D721Med (cell line): ENCODE measurements around the gene ANKRD36B.
"Not testable (repeated sequence)": the region's sequence is repeated elsewhere in the genome, so short reads cannot be mapped to it uniquely, and the experiment has no call there.

Experiments used
- DNase-seq: peaks from one replicate; pipeline ENCODE4 v3.0.0; 2011; ENCODE audit warnings: low spot score; ENCODE audit not compliant: insufficient read length
- FAIRE-seq: peaks from 2 replicates; lab custom pipeline; 2011; peaks lifted over from hg19 to GRCh38; lab: Jason Lieb, UNC
- TF ChIP-seq, protein P1 (sequence below): IDR thresholded peaks from 2 replicates; pipeline ENCODE4 v1.5.1; 2012; ENCODE audit warnings: mild to moderate bottlenecking, control low read depth; ENCODE audit not compliant: insufficient read depth; ENCODE audit errors: missing control alignments

The ANKRD36B gene

DNA sequence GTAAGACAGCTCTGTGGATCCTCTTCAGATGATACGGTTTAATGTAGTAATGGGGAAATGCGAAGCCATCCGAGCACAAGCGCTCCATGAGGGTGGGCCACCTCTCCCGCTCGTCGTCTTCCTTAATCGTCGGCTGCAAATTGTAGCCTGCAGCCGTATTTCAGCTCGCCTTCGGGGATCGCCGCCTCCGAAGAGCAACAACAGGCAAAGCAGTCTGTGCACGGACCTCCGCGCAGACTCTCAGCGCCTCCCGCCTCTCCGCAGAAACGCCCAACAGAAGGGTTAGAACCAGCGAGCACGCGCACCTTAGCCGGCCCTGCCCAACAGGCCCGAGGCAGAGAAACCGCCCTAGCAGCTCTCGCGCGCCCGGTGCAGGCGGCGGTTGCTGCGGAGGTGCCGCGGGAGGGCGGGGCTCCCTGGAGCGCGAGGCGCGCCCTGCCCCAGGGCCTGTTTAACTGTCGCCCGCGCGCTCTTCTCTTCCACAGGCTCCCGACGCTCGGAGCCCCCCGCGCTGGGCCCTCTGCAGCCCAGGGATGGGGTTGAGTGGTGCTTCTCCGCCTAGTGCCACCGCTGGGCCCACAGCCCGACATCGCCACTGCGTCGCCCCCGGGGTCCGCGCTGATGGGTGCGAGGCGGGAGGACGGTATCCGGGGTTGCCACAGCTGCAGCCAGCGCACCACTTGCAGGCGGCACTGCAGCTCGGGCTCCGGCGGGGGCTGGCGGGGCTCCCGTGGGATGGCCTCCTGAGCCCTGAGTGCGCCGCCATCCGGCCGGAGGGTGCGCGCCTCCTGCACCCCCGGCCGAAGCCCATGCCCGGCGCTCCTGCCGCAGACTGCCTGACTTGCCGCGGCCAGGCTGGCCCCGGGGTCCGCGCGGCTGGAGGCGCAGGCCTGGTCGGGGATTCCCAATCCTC, at the start of gene ANKRD36B:
Gene ANKRD36B (minus strand): TSS at position 280 of the 913 bp plus-strand sequence. CDS start 192 bp downstream, at position 88.
- not testable (repeated sequence) for FAIRE-seq, DNase-seq

DNA sequence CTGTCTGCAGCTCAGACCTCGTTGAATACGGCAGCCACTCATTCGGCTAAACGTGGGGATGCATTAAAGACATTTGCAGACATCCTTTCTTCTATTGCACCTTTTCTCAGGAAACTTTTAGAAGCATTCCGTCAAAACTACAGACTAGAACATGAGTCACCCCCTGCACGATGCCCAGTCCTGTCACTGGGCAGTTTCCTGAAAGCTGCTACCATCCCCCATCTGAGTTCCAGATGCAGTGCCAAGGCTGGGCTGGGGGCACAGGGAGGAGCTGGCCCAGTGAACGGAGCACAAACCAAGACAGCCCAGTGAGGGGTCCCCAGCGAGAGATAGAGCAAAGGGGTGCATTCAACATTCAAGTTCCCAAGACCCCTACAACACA, 36.4 kb upstream of the ANKRD36B start:
- FAIRE-seq, DNase-seq: not testable (repeated sequence)

DNA sequence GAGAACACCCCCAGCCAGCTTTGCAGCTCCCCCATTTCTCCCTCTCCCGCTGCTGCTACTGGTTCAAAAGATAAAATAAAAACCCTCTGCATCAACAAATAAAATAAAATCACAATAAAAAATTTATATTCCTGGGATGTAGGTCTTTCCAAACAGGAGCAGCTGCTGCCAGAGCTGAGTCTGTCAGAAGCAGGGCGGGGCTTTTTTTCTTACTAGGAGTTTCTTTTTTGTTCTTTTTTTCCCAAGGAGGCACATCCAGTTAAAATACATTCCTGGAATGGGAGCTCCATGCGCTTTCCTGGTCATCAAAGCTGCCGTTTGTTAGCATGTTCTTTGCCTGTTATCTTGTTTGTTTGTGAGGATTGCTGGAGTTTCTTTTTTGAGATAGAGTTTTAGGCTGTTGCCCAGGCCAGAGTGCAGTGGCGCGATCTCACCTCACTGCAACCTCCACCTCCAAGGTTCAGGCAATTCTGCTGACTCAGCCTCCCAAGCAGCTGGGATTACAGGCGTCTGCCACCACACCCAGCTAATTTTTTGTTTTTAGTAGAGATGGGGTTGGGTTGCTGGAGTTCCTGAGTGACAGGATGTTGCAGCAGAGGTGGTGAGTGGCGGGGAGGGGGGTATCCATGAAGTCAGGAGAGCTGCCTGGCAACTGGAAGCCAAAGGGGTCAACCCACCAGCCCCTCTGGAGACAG, 35.8 kb upstream of the ANKRD36B start:
- not testable (repeated sequence) for DNase-seq

DNA sequence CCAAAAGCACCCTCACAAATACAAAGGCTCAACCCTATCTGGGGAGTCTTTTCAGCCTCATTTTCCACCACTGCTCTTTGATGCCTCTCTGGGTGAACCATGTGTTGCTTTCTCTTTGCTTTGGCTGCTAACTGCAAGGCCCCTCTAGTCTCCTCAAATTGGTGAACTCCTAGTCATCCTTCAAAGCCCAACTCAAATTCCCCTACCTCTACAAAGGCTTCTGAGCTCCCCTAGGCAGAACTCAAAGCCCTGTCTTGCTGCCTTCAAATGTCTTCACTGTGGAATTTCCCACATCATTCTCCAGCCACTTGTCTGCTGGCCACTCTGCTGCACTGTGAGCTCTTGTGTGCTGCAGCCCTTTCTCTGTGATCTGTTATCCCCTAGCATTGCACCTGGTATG, 33.3 kb upstream of the ANKRD36B start:
- not testable (repeated sequence) for DNase-seq, FAIRE-seq

More for the DNA sequence above, 35.8 kb upstream of the ANKRD36B start:
- not testable (repeated sequence) for FAIRE-seq

DNA sequence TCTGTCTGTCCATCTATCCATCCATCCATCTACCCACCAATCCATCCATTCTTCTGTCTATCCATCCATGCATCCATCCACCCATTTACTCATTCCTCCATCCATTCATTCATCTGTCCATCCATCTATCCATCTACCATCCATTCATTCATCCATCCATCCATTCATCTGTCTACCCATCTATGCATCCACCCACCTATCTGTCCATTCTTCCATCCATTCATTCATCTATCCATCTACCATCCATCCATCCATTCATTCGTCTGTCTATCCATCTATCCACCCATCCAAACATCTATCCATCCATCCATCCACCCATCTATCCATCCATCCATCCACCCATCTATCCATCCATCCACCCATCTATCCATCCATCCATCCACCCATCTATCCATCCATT, 30.8 kb upstream of the ANKRD36B start:
- not testable (repeated sequence) for DNase-seq, FAIRE-seq

DNA sequence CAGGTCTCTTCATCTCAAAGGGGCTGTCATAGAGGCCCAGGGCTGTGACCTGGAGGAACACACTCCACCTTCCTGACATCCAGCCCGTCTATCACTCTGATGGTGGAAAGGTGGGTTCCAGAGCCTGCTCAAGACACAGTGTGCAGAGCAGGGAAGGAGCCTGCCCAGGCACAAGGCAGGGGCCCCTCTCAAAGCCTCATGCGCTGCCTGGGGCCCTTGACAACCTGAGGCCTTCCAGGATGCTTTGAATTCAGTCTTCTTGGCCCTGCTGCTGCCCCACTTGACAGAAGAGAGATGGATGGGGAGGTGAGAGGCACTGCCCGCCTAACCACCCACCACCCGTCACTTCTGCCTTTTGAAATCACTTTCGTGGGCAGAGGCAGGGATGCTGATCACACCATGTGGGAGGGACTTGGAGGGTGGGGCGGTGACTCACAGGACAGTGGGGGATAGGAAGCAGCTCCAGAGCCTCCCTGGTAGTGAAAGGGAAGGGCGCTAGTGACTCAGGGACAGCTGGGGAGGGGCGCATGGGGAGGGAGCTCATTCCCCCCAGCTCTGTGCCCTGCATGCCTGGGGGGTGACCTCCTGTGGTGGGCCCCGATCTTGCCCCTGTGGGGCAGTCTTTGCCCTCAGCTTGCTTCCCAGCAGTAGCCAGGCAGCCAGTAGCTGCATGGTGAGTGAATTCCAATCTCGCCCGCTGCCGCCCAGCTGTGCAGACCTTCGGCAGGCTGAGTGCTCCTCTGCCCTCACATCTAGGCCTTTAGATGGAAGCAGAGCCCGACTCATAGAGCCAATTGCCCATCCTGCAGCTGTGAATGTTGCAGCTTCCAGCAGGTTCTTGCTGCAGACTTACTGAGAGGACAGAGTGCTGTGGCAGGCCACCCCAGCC, 29.5 kb upstream of the ANKRD36B start:
- not testable (repeated sequence) for FAIRE-seq, DNase-seq

DNA sequence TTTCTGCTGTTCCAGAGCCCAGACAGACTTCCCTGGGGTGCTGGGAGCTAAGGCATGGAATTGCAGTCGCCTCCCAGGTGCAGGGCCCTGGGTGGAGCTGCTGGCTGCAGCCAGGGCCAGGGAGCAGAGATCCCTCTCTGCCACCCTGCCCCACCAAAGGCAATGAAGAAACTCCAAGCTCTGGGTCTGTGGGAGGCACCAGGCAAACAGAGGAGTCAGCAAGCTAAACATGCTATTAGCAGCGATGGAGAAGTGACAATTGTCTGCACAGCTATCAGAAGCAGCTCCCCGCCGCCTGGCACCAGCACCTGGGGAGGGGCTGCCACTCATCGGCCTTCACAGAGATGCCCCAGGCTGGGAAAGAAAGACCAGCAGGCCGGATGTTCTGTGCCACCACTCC, 28.2 kb upstream of the ANKRD36B start:
- TF ChIP-seq, protein P1, sequence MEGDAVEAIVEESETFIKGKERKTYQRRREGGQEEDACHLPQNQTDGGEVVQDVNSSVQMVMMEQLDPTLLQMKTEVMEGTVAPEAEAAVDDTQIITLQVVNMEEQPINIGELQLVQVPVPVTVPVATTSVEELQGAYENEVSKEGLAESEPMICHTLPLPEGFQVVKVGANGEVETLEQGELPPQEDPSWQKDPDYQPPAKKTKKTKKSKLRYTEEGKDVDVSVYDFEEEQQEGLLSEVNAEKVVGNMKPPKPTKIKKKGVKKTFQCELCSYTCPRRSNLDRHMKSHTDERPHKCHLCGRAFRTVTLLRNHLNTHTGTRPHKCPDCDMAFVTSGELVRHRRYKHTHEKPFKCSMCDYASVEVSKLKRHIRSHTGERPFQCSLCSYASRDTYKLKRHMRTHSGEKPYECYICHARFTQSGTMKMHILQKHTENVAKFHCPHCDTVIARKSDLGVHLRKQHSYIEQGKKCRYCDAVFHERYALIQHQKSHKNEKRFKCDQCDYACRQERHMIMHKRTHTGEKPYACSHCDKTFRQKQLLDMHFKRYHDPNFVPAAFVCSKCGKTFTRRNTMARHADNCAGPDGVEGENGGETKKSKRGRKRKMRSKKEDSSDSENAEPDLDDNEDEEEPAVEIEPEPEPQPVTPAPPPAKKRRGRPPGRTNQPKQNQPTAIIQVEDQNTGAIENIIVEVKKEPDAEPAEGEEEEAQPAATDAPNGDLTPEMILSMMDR = no peak
- DNase-seq (no peak), FAIRE-seq (no peak)

DNA sequence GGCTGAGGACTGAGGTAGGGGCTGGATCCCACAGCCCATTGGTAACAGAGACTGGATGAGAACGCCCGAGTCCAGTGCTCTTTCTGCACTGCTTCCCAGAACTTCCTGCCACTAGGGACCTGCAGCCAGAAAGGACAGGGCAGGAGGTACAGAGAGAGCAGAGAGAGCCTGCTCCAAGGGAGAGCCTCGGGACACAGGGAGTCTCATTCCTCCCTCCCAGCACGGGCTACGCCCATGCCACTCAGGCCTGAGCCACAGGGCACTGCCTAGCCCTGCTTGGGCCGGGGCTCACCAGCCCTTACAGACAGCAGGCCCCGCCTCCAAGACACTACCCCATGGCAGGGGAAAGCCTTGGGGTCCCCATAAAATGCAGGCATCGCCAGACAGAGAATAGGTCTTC, 26.1 kb upstream of the ANKRD36B start:
- FAIRE-seq, DNase-seq: not testable (repeated sequence)

DNA sequence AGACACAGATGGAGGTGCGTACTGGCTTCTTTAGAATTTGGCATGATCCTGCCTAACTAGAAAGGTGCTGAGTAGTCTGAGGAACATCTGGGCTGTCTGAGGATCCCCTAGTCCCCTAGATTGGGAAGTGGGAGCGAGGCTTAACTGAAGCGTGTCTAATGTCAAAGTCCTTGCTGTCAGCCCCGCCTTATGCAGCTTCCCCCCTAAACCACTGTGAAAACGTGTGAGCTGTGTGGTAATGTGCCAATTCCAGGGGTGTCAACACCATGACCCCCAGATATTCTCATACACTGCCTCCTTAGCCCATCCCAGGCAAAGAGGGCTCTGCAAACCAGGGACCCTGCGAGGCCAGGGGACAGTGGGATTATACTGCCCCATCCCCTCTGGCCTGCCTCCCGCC, 22.2 kb upstream of the ANKRD36B start:
- FAIRE-seq, DNase-seq: not testable (repeated sequence)

DNA sequence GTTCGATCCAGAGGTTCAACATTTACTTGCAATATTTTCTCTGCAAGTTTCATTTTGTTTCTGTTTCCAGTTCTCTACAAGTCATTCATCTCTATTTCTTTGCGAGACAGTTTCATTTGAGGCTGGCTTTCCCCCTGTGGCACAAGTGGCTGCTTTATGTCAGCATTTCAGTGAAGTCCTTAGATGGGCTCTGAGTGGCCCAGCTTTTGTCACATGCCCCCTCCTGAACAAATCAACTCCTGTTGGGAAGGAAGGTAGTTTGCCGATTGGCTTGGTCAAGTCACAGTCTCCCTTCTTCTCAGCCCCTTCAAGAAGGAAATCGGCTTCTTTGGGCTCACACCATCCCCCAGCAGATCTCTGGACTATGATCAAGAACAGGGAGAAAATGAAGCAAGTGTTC, 19.1 kb upstream of the ANKRD36B start:
- FAIRE-seq, DNase-seq: not testable (repeated sequence)

DNA sequence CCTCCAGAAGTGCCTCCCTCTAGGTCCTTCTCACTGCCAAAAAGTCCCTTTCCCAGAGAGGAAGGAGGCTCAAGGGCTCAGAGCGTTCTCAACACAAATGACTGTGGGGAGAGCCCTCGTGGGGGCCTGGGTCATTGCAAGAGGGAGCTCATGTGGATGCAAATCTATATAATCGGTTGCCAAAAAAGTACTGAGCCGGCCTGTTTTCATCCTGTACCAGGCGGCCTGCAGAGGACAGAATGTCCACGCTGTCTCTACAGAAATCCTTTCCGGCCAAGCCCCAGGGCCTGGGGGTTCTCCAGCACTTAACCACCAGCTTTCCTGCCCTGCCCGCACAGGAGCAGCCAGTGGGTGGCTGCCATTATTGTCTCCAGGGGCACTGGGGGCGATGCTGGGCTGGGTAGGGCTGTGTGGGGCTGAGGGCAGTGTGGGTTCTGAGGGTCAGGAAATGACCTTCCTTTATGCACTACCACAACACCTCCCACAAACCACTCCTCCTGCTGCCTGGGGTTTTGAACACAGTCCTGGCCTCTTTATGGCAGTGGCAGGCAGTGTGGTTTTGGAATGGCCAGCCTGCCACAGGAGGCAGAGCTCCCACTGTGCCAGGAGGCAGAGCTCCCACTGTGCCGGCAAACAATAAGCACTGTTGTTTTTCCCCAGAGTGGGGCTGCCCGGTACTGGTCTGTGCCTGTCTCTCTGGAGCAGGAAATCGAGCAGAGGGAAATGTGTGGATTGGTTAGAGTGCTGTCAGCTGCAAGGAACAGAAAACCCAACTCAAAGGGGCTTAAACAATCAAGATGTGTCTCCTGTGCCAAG, 16.1 kb upstream of the ANKRD36B start:
- DNase-seq, FAIRE-seq: not testable (repeated sequence)

DNA sequence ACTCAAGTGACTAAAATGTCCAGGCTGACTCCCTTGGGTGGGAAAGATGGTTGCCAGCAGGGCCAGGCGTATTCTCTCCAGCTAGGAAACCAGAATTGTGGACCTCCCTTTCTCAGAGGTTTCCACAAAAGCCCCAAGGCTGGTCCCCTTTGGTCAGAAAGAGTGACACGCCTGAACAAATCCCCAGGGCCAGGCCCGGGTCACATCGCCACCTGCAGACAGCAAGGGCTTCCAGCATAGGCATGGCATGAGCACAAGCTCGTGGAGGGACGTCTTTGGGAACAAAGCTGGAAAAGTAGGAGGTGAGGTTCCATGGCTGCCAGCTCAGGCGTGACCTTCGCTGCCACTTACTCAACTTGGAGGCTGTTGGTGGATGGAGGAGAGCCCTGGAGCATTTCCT, 15.4 kb upstream of the ANKRD36B start:
- DNase-seq, FAIRE-seq: not testable (repeated sequence)

DNA sequence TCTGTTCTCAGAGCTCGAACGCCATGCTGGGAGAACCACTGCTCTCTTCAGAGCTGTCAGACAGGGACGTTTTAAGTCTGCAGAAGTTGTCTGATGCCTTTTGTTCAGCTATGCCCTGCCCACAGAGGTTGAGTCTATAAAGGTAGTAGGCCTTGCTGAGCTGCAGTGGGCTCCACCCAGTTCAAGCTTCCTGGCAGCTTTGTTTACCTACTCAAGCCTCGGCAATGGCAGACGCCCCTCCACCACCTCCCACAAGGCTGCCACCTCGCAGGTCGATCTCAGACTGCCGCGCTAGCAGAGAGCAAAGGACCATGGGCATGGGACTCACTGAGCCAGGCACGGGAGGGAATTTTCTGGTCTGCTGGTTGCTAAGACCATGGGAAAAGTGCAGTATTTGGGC, 11.9 kb upstream of the ANKRD36B start:
- FAIRE-seq, DNase-seq: not testable (repeated sequence)

DNA sequence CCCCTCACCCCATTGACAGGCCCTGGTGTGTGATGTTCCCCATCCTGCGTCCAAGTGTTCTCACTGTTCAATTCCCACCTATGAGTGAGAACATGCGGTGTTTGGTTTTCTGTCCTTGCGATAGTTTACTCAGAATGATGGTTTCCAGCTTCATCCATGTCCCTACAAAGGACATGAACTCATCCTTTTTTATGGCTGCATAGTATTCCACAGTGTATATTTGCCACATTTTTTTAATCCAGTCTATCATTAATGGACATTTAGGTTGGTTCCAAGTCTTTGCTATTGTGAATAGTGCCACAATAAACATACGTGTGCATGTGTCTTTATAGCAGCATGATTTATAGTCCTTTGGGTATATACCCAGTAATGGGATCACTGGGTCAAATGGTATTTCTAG, 6.5 kb upstream of the ANKRD36B start:
- FAIRE-seq, DNase-seq: not testable (repeated sequence)

DNA sequence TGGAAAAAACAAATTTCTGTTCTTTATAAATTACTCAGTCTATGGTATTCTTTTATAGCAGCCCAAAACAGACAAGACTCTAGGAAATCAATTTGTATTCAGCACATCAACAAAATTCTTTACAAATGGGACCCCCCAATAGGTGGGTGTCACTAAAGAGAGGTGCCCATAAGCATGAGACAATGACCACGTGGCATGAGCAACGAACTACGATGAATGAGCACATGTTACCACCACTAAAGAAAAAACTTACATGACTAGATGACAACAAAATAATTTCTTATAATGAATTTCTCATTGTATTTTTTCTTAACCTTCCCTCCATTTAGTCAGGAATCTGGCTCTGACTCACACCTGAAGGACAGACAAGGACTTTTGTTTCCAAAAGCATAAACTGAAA, 3.8 kb upstream of the ANKRD36B start:
- FAIRE-seq, DNase-seq: not testable (repeated sequence)
